HG02763 (cell line): ENCODE data around the gene SPON1.
"Not testable (repeated sequence)": the region's sequence is repeated elsewhere in the genome, so short reads cannot be mapped to it uniquely, and the experiment has no call there.

Experiments
- ATAC-seq: cut with Tn5 transposase; IDR thresholded peaks from one replicate; pipeline ENCODE4 v1.9.1; 2021; ENCODE audit warnings: mild to moderate bottlenecking, moderate library complexity; ENCODE audit not compliant: unreplicated experiment

The SPON1 gene

DNA sequence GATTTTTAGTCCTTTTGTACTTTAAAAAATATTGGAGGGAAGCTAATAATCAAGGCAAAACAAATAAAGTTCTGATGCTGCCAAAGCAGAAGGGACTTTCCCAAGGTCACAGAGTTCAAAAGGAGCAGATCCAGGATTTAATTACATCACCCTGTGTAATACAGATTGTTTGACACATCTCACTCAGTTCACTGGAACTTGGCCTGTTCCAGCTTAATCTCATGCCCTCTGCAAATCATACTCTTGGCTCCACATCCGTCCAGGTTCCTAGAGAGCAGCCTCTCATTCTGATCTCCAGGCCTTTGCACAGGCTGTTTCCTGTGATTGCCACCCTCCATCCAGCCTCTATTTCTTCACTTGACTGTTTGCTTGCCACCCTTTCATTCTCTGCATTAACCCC lies 151.7 kb downstream of the SPON1 start:
- ATAC-seq = no peak

DNA sequence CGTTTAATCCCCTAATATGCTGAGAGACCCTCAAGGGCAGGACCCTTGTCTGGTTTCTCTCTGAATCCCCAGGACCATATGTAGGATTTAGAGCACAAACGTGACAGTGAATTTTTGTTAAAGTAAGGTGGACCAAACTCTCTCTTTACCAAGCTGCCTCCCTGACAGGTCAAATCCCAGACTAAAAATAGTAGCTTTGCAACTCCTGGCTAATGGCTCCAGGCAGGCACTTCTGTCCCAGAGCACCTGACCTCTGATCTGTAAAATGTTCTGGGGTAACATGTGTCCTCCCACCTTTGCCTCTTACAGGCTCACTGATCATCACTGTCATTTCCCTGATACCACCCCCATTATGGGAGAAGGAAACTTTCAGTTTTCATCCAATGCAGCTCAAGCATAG lies 152.3 kb downstream of the SPON1 start:
- no peak for ATAC-seq

DNA sequence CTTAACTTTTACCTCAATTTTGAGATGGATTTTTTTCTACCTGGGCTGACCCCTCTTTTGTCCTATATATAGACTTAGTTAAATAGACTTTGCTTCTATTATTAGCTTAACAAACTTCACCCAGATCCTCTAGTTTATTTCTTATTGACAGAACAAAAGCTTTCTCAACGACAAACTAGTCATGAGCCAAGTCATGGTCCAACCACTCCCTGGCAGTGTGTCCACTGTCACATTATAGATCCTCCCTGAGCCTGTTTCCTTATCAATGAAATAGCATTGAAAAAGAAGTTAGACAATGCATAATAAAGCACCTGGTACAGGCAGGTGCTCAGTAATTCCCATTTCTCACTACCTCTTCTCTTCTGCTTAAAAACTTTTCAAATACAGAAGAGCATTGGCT lies 155.1 kb downstream of the SPON1 start:
- no peak for ATAC-seq

DNA sequence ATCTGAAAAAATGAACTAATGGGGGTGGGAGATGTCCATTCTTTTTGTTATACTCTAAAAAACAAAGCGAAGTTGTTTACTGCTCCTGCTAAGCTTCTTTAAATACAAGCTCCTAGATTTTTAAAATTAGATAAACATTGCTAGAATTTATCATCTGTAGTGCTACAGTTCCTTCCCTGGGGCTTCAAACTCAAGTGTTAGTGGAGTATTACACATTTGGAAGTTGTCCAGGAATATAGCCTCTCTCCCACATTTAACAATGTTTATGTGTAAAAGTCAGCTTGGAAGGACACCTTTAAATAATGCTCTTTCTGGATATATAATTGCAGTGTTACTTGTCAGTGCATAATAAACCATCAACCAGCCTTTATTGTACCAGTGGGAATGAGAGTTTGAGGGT lies 155.5 kb downstream of the SPON1 start:
- no peak for ATAC-seq

DNA sequence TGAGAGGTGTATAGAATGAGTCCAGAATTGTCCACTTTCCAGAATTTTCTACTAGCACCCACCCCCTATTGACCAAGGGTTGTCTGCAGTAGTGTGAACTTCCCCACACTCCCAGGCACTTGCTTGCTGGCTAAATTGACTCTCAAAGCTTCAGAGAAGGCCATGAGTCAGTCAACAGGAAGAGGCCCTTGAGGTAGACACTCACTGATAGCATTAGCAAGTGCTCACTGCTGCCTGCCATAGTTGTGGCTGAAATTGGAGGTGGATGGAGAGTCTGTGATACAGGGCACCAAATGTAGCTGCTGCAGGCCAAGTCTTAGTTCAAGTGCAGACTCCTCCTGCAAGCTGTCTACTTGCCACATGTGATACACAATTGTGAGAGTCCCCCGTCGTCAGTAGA lies 156.8 kb downstream of the SPON1 start:
- no peak for ATAC-seq

DNA sequence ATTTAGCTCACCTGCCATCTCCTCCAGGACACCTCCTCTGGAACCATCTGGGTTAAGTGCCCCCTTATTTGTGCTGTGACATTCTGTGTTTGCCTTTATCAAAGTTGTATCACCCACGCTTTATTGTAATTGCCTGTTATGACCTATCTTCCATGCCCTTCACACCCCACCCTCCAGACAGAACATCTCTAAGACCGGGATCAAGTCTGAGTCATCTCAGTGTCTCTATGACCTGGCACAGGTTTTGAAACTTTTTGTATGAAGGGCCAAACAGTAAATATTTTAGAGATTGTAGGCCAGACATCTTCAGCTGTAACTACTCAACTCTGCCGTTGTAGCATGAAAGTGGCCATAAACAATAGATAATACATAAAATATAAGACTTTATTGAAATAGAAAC lies 161.8 kb downstream of the SPON1 start:
- ATAC-seq = no peak

DNA sequence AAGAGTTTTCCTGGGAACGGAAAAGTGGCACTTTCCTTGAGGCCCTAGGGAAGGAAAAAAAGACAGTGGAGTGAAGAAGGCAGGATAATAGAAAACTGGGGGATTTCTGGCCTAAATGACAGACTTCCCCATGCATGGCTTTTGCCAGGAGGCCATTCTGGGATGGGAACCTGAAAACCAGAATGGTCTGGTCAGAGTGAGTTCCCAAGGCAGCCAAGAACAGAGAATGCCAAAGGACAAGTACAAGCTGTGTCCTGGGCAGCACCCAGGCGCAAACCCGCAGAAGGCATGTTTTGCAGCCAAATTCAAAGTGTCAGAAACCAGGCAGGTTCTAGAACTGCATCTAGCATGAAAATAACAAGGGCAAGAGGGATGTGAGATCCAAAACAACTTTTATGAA lies 162.4 kb downstream of the SPON1 start:
- ATAC-seq = no peak

DNA sequence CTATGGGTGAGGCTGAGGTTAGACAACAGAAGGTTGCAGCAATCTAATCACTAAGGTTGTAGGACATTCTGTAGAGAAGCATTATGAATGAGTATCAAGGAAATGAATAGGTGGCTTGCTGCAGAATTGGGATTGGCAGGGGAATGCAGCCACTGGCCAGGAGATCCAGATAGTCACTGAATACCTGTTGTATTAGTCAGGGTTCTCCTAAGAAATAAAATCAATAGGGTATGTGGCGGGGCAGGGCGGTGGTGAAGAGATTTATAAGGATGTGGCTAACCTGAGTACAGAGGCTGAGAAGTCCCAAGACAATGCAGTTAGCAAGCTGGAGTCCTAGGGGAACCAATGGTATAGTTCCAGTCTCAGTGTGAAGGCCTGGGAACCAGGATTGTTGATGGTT lies 163.0 kb downstream of the SPON1 start:
- no peak for ATAC-seq

DNA sequence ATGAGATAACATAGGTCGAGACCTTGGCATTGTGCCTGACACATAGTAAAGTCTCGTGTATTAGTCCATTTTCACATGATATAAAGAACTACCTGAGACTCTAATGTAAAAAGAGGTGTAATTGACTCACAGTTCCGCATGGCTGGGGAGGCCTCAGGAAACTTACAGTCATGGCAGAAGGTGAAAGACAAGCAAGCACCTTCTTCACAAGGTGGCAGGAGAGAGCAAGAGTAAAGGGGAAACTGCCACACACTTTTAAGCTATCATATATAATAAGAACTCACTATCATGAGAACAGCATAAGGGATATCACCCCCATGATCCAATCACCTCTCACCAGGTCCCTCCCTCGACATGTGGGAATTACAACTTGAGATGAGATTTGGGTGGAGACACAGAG lies 165.2 kb downstream of the SPON1 start:
- no peak for ATAC-seq

DNA sequence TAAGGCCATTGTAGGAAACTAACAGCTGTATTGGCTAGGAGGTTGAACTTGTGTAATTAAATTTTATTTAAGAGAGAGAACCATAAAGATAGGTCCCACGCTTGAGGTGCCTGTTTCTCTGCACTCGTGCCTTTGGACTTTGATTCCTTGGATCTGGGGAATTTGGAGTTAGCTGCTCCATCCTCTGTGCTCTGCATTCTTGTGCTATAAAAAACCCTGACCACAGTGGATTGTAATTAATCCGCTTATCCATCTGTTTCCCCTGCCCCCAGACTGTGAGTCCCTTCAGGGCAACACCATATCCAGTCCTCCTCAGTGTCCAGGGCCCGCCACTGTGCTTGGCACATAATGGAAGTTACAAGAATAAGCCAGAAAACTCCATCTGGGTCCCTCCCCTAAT lies 169.8 kb downstream of the SPON1 start:
- no peak for ATAC-seq

DNA sequence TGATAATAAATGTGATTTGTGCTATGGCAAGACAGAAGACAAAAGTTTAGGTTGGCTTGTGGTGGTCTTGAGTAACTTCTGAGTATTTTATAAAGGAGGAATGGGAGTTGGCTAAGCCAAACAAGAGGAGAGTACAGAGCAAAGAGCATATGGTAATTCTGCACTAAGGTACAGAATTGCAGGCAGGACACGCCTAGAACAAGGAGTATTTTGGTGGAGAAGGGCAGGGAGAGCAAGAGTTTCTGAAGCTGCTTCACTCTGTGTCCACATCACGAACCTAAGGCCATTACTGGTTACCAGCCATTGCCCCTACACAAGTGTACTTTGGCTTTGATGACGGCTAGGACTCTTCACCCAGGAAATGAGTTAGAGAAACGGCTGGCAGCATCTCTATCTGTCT lies 170.9 kb downstream of the SPON1 start:
- ATAC-seq = no peak

DNA sequence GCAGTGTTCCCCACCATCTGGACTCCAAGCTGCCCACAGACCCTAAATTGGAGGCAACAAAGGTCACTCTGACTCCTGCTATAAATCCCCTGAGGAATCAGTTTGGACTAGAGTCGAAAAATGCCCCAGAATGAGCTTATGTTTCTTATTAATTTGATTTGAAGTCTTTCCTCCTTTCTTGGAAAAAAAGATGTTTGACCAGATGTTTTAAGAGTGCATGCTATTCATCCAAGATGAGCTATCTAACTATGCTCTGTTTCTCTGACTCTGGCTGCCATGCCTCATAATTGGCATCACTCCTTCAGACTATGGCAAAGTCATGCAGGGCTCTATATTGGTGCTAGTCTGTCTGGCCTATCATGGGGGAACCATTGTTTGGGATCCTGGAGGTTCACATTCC lies 174.0 kb downstream of the SPON1 start:
- no peak for ATAC-seq

DNA sequence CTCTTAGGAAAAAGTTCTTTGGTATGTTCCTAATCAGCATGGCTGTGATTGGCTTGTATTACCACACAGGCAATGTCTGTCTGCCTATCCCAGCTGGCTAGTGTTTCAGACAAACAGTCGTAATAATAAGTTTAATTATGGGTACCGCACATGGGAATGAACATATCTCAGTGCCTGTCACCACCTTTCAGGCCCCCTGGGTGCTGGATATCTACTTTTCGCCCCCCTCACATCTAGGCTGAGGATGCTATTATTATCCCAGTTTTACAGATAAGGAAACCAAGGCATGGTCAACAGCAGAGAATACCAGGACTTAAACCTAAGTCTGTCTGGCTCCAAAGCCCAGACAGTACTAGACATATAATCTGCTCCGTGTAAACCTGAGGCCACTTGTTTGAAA lies 174.8 kb downstream of the SPON1 start:
- no peak for ATAC-seq

DNA sequence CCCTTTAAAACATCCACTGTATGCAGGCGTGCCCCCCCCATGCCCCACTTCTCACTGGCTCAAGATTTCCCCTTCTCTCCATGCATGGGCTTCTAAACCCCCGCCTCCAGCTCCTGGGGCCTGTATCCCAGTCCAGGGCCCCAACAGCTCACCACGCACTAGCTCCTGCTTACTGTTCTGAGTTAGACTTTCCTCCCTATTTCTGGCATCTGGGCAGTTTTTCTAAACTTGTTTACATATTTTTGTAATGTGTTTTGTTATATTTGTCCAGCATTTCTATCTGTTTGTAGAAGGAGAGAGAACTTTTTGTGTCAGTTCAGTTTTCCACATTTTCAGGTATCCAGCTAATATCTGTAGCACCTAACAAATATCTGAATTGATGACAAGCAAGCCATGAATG lies 178.5 kb downstream of the SPON1 start:
- no peak for ATAC-seq

DNA sequence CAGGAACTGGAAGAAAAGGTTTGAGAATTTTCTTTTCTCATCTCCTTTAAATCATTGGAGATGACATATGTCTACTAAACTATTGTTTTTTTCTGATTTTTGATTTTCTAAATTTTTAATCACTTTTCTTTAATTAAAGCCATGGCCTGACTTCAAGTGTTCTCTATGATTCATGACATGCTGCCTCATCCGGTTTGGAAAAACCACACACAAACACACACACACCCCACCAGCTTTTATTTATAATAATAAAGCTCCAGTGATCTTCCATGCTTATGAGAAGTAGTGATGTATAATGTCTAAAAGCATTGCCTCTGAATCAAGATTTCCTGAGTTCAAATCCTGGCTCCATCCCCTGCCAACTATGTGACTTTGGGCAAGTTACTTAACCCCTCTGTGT lies 179.2 kb downstream of the SPON1 start:
- ATAC-seq = no peak

DNA sequence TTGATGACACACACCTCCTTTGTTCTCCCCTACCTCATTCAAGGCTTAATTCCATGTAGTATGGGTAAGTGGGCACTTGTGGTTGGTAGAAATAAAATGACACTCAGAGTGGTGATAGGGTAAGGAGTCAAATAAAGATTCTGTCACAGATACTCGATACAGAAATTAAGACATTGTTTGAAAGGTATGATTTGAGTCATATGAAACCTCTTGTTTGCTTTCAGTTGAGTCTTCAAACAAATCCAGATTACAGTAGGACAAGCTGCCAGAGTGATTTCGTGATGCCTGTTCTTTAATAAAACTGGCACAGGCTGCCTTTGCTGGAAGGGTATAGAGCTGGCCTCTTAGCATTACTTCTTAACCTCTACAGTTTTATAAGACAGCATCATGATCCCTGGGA lies 182.4 kb downstream of the SPON1 start:
- ATAC-seq = no peak

DNA sequence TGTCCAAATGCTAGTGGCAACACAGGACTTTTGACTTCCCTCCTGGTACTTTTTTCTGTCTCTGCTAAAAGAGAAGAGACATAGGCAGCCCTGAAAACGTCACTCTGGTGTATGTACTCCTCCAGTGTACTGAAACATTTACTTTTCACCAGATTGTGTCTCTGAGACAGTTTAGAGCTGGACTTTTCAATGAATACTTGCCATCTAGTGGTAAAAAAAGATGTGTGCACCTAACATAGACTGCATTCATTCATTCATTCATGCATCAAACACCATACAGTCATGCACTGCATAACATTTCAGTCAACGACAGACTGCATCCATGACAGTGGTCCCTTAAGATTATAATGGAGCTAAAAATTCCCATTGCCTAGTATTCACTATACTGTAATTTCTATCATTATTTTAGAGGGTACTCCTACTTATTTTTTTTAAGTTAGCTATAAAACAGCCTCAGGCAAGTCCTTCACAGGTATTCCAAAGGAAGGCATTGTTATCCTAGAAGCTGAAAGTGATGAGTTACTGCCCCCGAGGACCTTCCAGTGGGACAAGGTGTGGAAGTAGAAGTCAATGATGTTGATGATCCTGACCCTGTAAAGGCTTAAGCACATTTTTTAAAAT lies 186.2 kb downstream of the SPON1 start:
- no peak for ATAC-seq

DNA sequence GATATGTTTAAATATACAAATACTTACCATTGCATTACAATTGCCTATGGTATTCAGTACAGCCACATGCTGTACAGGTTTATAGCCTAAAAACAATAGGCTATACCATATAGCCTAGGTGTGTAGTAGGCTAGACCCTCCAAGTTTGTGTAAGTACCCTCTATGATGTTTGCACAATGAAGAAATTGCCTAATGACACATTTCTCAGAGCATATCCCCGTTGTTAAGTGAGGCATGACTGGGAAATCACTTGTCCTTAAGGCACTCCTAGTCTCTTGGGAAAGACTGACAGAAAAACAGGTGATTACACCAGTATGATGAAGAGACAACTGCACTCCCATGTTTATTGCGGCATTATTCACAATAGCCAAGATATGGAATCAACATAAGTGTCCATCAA lies 187.2 kb downstream of the SPON1 start:
- no peak for ATAC-seq

DNA sequence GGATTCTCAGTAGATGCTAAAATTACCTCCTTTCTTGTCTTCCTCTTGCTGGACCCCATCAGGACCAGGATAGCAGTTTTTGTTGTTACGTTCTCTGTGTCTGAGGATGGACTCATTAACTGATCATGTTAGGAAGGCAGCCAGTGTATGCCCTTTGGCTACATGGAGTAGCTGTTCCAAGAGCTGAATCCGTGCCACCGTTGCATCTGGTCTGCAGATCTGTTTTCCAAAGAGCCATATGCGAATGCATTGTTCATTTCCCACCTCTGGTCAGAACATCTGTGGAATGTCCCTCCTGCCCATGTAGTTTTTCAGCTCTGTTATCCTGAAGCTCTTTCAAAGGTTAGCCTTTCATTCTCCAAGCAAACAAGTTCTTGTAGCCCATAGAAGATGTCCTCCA lies 188.4 kb downstream of the SPON1 start:
- no peak for ATAC-seq

DNA sequence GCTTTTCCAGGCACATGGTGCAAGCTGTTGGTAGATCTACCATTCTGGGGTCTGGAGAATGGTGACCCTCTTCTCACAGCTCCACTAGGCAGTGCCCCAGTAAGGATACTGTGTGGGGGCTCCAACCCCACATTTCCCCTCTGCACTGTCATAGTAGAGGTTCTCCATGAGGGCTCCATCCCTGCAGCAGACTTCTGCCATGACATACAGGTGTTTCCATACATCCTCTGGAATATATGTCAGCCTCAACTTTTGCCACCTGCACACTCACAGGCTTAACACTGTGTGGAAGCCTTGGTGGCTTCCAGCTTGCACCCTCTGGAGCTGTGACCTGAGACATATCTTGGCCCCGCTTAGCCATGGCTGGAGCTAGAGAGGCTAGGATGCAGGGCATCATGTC lies 191.6 kb downstream of the SPON1 start:
- ATAC-seq = not testable (repeated sequence)

DNA sequence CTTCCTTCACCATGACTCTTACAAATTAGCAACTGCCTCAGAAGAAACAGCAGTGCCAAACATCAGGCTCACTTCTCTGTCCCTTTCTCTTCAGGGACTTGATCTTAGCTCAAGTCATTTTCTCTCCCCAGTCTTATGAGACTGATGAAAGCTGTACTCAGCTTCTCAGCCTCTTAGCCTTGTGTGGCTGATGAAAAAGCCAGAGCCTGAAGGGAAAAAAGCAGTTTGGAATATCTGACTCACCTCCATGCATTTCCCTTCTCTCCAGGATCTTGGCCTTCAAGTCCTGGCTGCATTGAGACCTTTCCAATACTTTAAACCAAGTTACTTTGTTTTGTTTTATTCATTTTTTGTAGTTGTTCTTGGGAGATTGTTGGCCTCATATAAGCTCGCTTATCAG lies 195.9 kb downstream of the SPON1 start:
- ATAC-seq = no peak

DNA sequence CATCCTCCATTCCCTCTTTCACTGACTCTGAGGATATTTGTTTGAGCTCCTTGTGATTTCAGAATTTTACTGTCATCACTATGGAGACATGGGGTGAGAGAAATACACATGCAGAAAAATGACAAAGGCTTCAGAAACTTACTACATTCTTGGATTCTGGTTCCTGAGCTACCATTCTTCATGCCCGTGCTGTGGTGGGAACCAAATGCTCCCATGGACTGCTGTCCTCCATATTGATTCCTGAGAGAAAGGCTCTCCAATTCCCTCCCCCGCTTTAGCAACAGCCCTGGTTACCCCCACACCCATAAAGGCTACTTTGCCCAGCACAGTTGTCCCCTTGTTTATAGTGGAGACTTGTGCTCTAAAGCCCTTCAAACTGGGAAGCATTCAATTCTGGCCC lies 201.1 kb downstream of the SPON1 start:
- ATAC-seq = no peak

DNA sequence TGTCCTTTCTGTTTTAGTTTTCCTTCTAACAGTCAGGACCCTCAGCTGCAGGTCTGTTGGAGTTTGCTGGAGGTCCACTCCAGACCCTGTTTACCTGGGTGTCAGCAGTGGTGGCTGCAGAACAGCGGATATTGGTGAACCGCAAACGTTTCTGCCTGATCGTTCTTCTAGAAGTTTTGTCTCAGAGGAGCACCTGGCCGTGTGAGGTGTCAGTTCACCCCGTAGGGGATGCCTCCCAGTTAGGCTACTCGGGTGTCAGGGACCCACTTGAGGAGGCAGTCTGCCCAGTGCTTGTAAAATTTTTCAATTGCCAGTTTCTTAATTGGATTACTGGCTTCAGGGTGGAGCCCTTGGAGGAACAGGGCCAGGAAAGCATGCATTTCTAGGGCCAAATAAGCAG lies 211.2 kb downstream of the SPON1 start:
- not testable (repeated sequence) for ATAC-seq
